ENCODE results near the gene FRS3. TPM values are rescaled to one million over a fixed set of nuclear protein-coding genes. Genes with fewer than 3 reads are reported as not detected.

The FRS3 gene
- total and polyA plus RNA-seq, 2 of the 13 experiments (the other 11 are each of a cell fraction or from before 2014, with no cell fraction given) = 3.0 to 7.4 TPM

DNA sequence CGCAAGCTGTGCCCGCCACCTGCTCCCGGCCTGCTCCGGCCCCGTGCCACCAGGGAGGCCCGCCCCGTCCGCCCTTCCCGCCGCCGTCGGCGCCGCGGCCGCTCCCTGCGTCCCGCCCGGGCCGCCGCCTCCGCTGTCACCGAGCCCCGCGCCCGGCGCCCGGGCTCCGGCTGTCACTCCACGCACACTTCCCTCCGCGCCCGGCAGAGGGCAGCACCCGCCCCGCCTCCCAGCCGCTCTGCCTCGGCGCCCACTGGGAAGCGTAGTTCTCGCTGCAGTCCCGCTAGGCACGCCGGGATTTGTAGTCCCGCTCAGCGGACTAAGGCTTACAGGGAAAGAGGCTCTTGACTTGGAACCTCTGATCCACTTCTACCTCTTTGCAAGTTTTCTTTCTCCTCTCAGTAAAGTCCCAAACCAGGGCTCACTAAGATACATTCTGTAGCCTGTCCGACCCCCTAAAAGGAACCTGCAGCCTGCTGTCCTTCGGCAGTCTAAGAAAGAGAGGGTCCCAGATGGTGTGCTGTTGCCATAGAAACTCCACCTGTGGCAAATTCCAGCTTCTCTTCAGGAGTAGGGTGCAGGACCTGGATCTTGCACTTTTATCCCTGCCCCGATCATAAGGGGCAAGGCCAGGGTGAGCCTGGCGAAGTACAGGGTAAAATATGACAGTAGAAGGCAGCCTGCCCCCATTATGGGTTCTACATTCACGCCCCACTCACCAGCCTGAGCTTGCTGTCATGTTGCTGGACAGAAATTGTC lies 44.1 kb downstream of the FRS3 start, which contains the start of gene TFEB (continued):
- TF ChIP-seq, protein P1, sequence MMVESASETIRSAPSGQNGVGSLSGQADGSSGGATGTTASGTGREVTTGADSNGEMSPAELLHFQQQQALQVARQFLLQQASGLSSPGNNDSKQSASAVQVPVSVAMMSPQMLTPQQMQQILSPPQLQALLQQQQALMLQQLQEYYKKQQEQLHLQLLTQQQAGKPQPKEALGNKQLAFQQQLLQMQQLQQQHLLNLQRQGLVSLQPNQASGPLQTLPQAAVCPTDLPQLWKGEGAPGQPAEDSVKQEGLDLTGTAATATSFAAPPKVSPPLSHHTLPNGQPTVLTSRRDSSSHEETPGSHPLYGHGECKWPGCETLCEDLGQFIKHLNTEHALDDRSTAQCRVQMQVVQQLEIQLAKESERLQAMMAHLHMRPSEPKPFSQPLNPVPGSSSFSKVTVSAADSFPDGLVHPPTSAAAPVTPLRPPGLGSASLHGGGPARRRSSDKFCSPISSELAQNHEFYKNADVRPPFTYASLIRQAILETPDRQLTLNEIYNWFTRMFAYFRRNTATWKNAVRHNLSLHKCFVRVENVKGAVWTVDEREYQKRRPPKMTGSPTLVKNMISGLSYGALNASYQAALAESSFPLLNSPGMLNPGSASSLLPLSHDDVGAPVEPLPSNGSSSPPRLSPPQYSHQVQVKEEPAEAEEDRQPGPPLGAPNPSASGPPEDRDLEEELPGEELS (CRISPR knock-in tag; IDR thresholded peaks at IDR 0.05) = peak; percentile 64; the same call in 1 of the 2 replicates
- peak; percentile 76; the same call in 1 of the 2 replicates for TF ChIP-seq ZNF788 (CRISPR knock-in tag; IDR thresholded peaks at IDR 0.05; ENCODE audit: borderline replicate concordance)
- no peak for TF ChIP-seq MTA3 (CRISPR knock-in tag; IDR thresholded peaks at IDR 0.05)
- peak; percentile 79 for TF ChIP-seq MED1 (CRISPR knock-in tag; IDR thresholded peaks at IDR 0.05)
- TF ChIP-seq ZFP36L1 (CRISPR knock-in tag; IDR thresholded peaks at IDR 0.05) = no peak
- peak; percentile 65; the same call in 1 of the 2 replicates for TF ChIP-seq KMT2B (CRISPR knock-in tag; IDR thresholded peaks at IDR 0.05)
- TF ChIP-seq, protein P2, sequence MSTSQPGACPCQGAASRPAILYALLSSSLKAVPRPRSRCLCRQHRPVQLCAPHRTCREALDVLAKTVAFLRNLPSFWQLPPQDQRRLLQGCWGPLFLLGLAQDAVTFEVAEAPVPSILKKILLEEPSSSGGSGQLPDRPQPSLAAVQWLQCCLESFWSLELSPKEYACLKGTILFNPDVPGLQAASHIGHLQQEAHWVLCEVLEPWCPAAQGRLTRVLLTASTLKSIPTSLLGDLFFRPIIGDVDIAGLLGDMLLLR (CRISPR knock-in tag; IDR thresholded peaks at IDR 0.05) = 0 out of 2 replicates have a peak, but pooled peaks have one; percentile 39
- TF ChIP-seq HCFC1 (IDR thresholded peaks at IDR 0.05; ENCODE audit: low read depth, low read length) = peak; percentile 99
- TF ChIP-seq, protein P3, sequence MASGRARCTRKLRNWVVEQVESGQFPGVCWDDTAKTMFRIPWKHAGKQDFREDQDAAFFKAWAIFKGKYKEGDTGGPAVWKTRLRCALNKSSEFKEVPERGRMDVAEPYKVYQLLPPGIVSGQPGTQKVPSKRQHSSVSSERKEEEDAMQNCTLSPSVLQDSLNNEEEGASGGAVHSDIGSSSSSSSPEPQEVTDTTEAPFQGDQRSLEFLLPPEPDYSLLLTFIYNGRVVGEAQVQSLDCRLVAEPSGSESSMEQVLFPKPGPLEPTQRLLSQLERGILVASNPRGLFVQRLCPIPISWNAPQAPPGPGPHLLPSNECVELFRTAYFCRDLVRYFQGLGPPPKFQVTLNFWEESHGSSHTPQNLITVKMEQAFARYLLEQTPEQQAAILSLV (CRISPR knock-in tag; IDR thresholded peaks at IDR 0.05; ENCODE audit: borderline replicate concordance) = peak; percentile 68; the same call in 1 of the 2 replicates
- TF ChIP-seq CENPT (CRISPR knock-in tag; IDR thresholded peaks at IDR 0.05; ENCODE audit: low read depth) = no peak
- no peak; the same call in 1 of the 2 replicates for TF ChIP-seq RARA (CRISPR knock-in tag; IDR thresholded peaks at IDR 0.05)
- no peak for TF ChIP-seq SYNCRIP (IDR thresholded peaks at IDR 0.05; ENCODE audit: insufficient read depth, low read depth, low read length)
- TF ChIP-seq ZNF230 (CRISPR knock-in tag; IDR thresholded peaks at IDR 0.05) = no peak
- TF ChIP-seq RELA (CRISPR knock-in tag; IDR thresholded peaks at IDR 0.05) = 0 out of 2 replicates have a peak, but pooled peaks have one; percentile 59
- TF ChIP-seq HOXA3 (CRISPR knock-in tag; IDR thresholded peaks at IDR 0.05) = peak; percentile 92
- TF ChIP-seq, protein P4, sequence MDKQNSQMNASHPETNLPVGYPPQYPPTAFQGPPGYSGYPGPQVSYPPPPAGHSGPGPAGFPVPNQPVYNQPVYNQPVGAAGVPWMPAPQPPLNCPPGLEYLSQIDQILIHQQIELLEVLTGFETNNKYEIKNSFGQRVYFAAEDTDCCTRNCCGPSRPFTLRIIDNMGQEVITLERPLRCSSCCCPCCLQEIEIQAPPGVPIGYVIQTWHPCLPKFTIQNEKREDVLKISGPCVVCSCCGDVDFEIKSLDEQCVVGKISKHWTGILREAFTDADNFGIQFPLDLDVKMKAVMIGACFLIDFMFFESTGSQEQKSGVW (CRISPR knock-in tag; IDR thresholded peaks at IDR 0.05; ENCODE audit: borderline replicate concordance) = no peak
- TF ChIP-seq, protein P5, sequence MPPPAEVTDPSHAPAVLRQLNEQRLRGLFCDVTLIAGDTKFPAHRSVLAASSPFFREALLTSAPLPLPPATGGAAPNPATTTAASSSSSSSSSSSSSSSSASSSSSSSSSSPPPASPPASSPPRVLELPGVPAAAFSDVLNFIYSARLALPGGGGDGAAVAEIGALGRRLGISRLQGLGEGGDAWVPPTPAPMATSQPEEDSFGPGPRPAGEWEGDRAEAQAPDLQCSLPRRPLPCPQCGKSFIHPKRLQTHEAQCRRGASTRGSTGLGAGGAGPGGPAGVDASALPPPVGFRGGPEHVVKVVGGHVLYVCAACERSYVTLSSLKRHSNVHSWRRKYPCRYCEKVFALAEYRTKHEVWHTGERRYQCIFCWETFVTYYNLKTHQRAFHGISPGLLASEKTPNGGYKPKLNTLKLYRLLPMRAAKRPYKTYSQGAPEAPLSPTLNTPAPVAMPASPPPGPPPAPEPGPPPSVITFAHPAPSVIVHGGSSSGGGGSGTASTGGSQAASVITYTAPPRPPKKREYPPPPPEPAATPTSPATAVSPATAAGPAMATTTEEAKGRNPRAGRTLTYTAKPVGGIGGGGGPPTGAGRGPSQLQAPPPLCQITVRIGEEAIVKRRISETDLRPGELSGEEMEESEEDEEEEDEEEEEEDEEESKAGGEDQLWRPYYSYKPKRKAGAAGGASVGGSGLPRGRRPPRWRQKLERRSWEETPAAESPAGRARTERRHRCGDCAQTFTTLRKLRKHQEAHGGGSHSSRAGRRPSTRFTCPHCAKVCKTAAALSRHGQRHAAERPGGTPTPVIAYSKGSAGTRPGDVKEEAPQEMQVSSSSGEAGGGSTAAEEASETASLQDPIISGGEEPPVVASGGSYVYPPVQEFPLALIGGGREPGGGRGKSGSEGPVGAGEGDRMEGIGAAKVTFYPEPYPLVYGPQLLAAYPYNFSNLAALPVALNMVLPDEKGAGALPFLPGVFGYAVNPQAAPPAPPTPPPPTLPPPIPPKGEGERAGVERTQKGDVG (CRISPR knock-in tag; IDR thresholded peaks at IDR 0.05; ENCODE audit: borderline replicate concordance) = 0 out of 2 replicates have a peak, but pooled peaks have one; percentile 46
- TF ChIP-seq, protein P6, sequence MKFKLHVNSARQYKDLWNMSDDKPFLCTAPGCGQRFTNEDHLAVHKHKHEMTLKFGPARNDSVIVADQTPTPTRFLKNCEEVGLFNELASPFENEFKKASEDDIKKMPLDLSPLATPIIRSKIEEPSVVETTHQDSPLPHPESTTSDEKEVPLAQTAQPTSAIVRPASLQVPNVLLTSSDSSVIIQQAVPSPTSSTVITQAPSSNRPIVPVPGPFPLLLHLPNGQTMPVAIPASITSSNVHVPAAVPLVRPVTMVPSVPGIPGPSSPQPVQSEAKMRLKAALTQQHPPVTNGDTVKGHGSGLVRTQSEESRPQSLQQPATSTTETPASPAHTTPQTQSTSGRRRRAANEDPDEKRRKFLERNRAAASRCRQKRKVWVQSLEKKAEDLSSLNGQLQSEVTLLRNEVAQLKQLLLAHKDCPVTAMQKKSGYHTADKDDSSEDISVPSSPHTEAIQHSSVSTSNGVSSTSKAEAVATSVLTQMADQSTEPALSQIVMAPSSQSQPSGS (CRISPR knock-in tag; IDR thresholded peaks at IDR 0.05) = peak; percentile 82
- TF ChIP-seq ZBTB7A (CRISPR knock-in tag; IDR thresholded peaks at IDR 0.05) = peak; percentile 6; the same call in 1 of the 2 replicates
- peak; percentile 75 for TF ChIP-seq SP4 (CRISPR knock-in tag; IDR thresholded peaks at IDR 0.05)
